GM18951 (cell line): ENCODE results near the gene PDE8A.
"Not testable (repeated sequence)": the region's sequence is repeated elsewhere in the genome, so short reads cannot be mapped to it uniquely, and the experiment has no call there.

Experiments used
- POLR2A ChIP-seq: IDR thresholded peaks from 4 replicates; pipeline ENCODE4 v1.6.1; 2011; ENCODE audit warnings: mild to moderate bottlenecking; ENCODE audit not compliant: insufficient read length, insufficient read depth; ENCODE audit errors: extremely low read depth
- in situ Hi-C: fragments of 300-500 bp; cut with MboI; formaldehyde crosslinking; loops from one replicate; pipeline ENCODE4 v1.12.0; 2022; ENCODE audit warnings: low sequenced_read_pairs, mixed read lengths, inconsistent platforms; ENCODE audit not compliant: unreplicated experiment

The PDE8A gene

DNA sequence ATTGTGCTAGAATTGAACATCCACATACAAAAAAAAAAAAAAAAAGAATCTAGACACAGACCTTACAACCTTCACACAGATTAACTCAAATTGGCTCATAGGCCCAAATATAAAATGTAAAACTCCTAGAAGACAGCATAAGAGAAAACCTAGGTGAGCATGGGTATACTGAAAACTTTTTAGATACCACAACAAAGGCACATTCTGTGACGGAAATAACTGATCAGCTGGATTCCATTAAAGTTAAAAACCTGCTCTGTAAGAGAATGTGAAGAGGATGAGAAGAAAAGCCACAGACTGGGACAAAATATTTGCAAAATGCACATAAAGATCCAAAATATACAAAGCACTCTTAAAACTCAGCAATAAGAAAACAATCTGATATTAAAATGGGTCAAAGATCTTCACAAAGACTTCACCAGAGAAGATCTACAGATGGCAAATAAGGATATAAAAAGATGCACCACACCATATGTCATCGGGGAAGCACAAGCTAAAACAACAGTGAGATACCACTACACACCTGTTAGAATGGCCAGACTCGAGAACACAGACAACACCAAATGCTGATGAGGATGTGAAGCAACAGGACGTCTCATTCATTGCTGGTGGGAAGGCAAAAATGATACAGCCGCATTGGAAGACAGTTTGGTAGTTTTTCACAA is 167.9 kb downstream of the PDE8A start:
- in situ Hi-C loops, result no loop called here
- TF ChIP-seq POLR2A, result no peak

- in situ Hi-C loops, result no loop called here
- TF ChIP-seq POLR2A, result no peak
Measured at GRCh38 chr15:85150130-85150480, 168.4 kb downstream of the PDE8A start.

GRCh38 chr15:85151145-85151544 is 169.5 kb downstream of the PDE8A start:
- in situ Hi-C loops, result no loop called here
- no peak for TF ChIP-seq POLR2A

DNA sequence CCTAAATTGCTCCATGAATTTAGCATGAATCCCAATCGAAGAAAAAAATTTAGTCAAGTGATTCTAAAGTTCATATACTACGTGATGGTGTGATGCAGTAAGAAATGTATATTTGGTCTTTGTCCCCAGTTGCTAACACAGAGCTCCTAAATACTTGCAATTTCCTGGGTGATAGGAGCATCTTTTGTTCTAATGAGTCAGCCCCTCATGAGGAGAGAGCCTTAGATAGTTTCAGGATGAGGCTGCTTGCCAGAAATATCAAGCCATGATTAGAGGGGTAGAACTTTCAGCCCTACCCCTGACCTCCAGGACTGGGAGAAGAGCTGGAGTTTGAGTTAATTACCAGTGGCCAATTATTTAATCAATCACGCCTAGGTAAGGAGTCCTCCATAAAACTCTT is 170.2 kb downstream of the PDE8A start:
- in situ Hi-C loops, result no loop called here
- no peak for TF ChIP-seq POLR2A

- in situ Hi-C loops, result no loop called here
Measured at GRCh38 chr15:85154061-85154460, 172.4 kb downstream of the PDE8A start.

DNA sequence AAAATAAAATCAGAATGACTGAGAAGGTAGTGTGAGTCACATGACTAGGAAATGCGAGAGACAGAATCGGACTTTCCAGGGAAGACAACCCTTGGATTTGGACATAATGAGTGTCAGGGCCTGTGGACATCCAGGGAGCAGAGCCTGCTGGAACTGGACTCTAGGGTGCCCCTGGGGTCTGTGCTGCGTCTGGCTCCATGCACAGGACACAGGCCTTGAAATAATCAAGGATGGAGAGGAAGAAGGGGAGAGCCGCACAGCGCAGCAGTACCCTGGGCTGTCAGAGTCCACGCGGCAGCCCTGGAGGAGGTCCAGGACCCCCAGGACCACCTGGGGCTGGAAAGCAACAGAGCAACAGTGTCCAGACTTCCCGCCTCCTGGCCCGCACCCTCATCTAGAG is 173.7 kb downstream of the PDE8A start:
- no peak for TF ChIP-seq POLR2A
- in situ Hi-C loops, result no loop called here

More at GRCh38 chr15:85154061-85154460, 172.4 kb downstream of the PDE8A start:
- no peak for TF ChIP-seq POLR2A

GRCh38 chr15:85155857-85156256 is 174.2 kb downstream of the PDE8A start:
- TF ChIP-seq POLR2A, result no peak
- in situ Hi-C loops, result no loop called here

GRCh38 chr15:85157344-85157743 is 175.7 kb downstream of the PDE8A start:
- in situ Hi-C loops, result no loop called here
- no peak for TF ChIP-seq POLR2A

DNA sequence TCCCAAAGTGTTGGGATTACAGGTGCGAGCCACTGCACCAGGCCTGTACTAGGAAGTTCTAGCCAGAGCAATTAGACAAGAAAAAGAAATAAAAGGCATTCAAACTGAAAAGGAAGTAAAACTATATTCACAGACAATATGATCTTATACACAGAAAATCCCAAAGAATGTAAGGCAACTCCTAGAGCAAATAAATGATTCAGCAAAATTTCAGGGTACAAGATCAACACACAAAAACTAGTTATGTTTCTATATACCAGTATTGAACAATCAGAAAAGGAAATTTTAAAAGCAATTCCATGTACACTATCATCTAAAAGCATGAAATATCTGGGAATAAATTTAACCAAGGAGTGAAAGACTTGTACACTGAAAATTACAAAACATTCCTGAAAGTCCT is 180.6 kb downstream of the PDE8A start:
- TF ChIP-seq POLR2A, result no peak
- in situ Hi-C loops, result no loop called here

DNA sequence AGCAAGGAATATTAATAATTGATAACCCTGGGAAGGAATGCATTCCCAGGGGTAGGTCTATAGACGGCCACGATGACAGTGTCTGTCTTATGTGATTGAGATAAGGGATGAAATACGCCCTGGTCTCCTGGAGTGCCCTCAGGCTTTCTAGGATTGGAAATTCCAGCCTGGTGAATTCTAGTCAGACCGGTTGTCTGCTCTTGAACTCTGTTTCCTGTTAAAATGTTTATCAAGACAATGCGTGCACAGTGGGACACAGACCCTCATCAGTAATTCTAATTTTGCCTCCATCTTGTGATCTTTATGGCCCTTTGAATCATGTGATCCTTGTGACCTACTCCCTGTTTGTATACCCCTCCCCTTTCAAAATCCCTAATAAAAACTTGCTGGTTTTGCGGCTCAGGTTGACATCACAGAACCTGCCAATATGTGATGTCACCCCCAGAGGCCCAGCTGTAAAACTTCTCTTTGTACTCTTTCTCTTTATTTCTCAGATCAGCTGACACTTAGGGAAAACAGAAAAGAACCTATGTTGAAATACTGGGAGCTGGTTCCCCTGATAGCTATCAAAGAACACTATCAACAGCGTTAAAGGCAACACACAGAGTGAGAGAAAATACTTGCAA is 183.3 kb downstream of the PDE8A start:
- in situ Hi-C loops, result no loop called here

GRCh38 chr15:85167568-85167967 is 185.9 kb downstream of the PDE8A start:
- no peak for TF ChIP-seq POLR2A
- in situ Hi-C loops, result no loop called here

More for the DNA sequence above, 183.3 kb downstream of the PDE8A start:
- no peak for TF ChIP-seq POLR2A

DNA sequence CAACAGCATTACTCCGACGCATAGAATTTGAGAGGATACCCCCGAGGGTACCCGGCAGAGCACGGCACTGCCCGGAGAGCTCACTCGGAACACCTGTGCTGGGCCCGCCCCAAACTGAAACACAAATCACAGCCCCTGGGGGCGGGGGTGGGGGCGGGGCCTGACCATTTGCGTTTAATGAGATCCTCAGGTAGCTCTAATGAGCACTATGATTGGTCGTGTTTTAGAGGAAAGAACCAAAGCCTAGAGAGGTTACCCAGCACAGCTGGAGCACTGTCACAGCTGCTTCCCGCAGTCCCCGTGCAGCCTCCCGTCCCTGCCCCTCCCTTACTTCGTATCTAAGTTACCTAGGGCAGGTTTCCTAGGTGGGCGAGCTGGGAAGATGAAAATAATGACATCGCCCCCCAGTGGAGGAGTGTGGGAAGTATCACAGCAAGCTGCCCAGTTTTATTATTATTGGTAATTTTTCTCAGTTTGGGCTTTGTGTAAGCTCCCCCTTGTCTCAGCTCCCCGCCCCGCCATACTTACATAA is 187.1 kb downstream of the PDE8A start:
- no peak for TF ChIP-seq POLR2A
- in situ Hi-C loops, result no loop called here

GRCh38 chr15:85171736-85172135 is 190.1 kb downstream of the PDE8A start:
- in situ Hi-C loops, result no loop called here
- TF ChIP-seq POLR2A, result no peak

DNA sequence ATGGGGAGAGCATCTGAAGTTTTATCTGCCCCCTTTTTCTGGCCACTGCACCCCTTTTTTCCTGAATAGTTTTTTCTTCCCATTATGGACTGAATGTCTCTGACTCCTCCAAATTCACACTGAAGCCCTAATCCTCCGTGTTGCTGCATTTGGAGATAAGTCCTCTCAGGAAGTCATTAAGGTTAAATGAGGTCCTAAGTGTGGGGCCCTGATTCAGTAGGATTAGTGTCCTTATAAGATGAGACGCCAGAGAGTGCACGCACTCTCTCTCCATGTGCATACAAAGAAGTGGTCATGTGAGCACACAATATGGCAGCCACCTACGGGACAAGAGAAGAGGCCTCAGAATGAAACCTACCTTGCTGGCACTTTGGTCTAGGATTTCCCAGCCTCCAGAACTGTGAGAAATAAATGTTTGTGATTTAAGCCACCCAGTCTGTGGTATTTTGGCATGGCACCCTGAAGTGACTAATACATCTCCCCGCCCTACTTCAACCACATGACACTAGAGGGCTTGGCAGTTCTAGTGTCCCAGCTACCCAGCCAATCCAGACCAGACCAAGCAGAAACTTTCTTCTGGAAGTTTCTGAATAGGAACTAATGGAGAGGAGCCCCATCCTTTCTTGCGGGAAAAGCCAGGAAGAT is 191.3 kb downstream of the PDE8A start:
- TF ChIP-seq POLR2A, result no peak
- in situ Hi-C loops, result no loop called here

- in situ Hi-C loops, result not testable (repeated sequence)
Measured at GRCh38 chr15:85173630-85174029, 192.0 kb downstream of the PDE8A start.
